Endothelial cell of umbilical vein (primary cell): ENCODE data around the gene HIRA. TPM values are rescaled to one million over a fixed set of nuclear protein-coding genes. Genes with fewer than 3 reads are reported as not detected.

Experiments used
- BruUV-seq: library from RNA; stranded (reverse); fragments of 400-500 nt; replicated peaks from 2 replicates; lab custom pipeline; 2021; lab: Mats Ljungman, UMichigan
- CTCF ChIA-PET: fragments of 300-600, 350-600 bp; sonication (Branson Sonifier 250); formaldehyde crosslinking; loops from one replicate; lab custom pipeline; 2021; ENCODE audit warnings: antibody characterized with exemption, inconsistent platforms; lab: Charles Lee
- POLR2A ChIA-PET: fragments of 300-600, 350-600 bp; sonication (Branson Sonifier 250); formaldehyde crosslinking; loops from one replicate; lab custom pipeline; 2021; ENCODE audit warnings: antibody characterized with exemption, inconsistent platforms; lab: Charles Lee
- DNase-seq: peaks from one replicate; pipeline ENCODE4 v3.0.0-alpha.2; 2011; ENCODE audit warnings: low read depth, low spot score
- FAIRE-seq: peaks from 2 replicates; lab custom pipeline; 2011; peaks lifted over from hg19 to GRCh38; lab: Jason Lieb, UNC
- H2AFZ ChIP-seq: 2 replicates; pipeline ENCODE4 v1.6.0; 2012; ENCODE audit warnings: low read depth, low read length, control low read depth, inconsistent platforms
- H3K27ac ChIP-seq: 2 replicates; pipeline ENCODE4 v1.5.1; 2011; ENCODE audit warnings: low read depth, mild to moderate bottlenecking, control low read depth, low read length, moderate library complexity; ENCODE audit not compliant: insufficient read depth
- H3K27me3 ChIP-seq, 2 experiments: 2 replicates each; pipeline versions ENCODE4 v1.6.0 to v1.6.1; 2011; ENCODE audit warnings: low read length in 2 of 2, mixed read lengths in 1 of 2; ENCODE audit not compliant: control insufficient read depth in 2 of 2, insufficient read depth in 2 of 2
- H3K36me3 ChIP-seq, 2 experiments: 2 replicates in 1 of 2; 3 replicates in 1 of 2; pipeline ENCODE4 v1.5.1; 2011; ENCODE audit warnings: low read length in 2 of 2, mild to moderate bottlenecking in 1 of 2, moderate library complexity in 1 of 2; ENCODE audit not compliant: control insufficient read depth in 2 of 2, insufficient read depth in 2 of 2; ENCODE audit errors: extremely low read depth in 1 of 2
- H3K4me1 ChIP-seq: 3 replicates; pipeline ENCODE4 v1.5.1; 2011; ENCODE audit warnings: mild to moderate bottlenecking, low read length; ENCODE audit not compliant: control insufficient read depth, insufficient read depth; ENCODE audit errors: extremely low read depth
- H3K4me2 ChIP-seq: 2 replicates; pipeline ENCODE4 v1.6.1; 2011; ENCODE audit warnings: low read length, control low read depth, mixed read lengths; ENCODE audit not compliant: insufficient read depth
- H3K4me3 ChIP-seq, 3 experiments: fragments of 200-600 bp in 1 of 3; sonication (generic), shearing (Covaris generic) in 1 of 3; replicated peaks in 1 of 3; 2 replicates each; pipeline ENCODE4 v1.5.1; 2011 to 2016; ENCODE audit warnings: control low read depth in 3 of 3, low read length in 3 of 3, mild to moderate bottlenecking in 2 of 3, inconsistent platforms in 1 of 3, low read depth in 1 of 3, moderate library complexity in 1 of 3; ENCODE audit not compliant: insufficient read depth in 1 of 3
- H3K79me2 ChIP-seq: 2 replicates; pipeline ENCODE4 v1.6.0; 2012; ENCODE audit warnings: low read length, inconsistent platforms; ENCODE audit not compliant: control insufficient read depth, insufficient read depth
- H3K9ac ChIP-seq: replicated peaks from 2 replicates; pipeline ENCODE3; 2011; ENCODE audit warnings: low read length, control low read depth; ENCODE audit not compliant: insufficient read depth; ENCODE audit errors: extremely low read depth
- H3K9me1 ChIP-seq: replicated peaks from 3 replicates; pipeline ENCODE4 v1.6.0; 2011; ENCODE audit warnings: mild to moderate bottlenecking, low read length; ENCODE audit not compliant: control insufficient read depth, insufficient read depth; ENCODE audit errors: extremely low read depth
- H3K9me3 ChIP-seq: replicated peaks from 2 replicates; pipeline ENCODE4 v1.5.1; 2012; ENCODE audit warnings: low read length, inconsistent platforms; ENCODE audit not compliant: control insufficient read depth, insufficient read depth
- H4K20me1 ChIP-seq: replicated peaks from 2 replicates; pipeline ENCODE3; 2011; ENCODE audit warnings: mild to moderate bottlenecking, low read length; ENCODE audit not compliant: control insufficient read depth, insufficient read depth; ENCODE audit errors: extremely low read depth
- EZH2 ChIP-seq: IDR thresholded peaks from 2 replicates; pipeline ENCODE4 v1.6.1; 2012; ENCODE audit warnings: borderline replicate concordance, low read depth, mild to moderate bottlenecking, moderate library complexity, low read length, inconsistent platforms; ENCODE audit not compliant: severe bottlenecking
- FOS ChIP-seq: IDR thresholded peaks from 2 replicates; pipeline ENCODE4 v1.6.1; 2011; ENCODE audit warnings: mild to moderate bottlenecking, low read length, moderate library complexity, borderline replicate concordance; ENCODE audit not compliant: insufficient read depth
- GATA2 ChIP-seq: IDR thresholded peaks from 2 replicates; pipeline ENCODE4 v1.7.0; 2011; ENCODE audit warnings: low read depth, mild to moderate bottlenecking, moderate library complexity, mixed read lengths, low read length; ENCODE audit not compliant: insufficient read length, insufficient read depth
- JUN ChIP-seq: IDR thresholded peaks from 2 replicates; pipeline ENCODE4 v1.6.1; 2011; ENCODE audit warnings: borderline replicate concordance, low read depth; ENCODE audit not compliant: insufficient read length, insufficient read depth
- MYC ChIP-seq: IDR thresholded peaks from one replicate; pipeline ENCODE4 v1.6.1; 2011; ENCODE audit warnings: mild to moderate bottlenecking, low read depth, low read length
- POLR2A ChIP-seq: IDR thresholded peaks from 2 replicates; pipeline ENCODE4 v1.6.1; 2012; ENCODE audit warnings: low read depth, mild to moderate bottlenecking, control low read depth, low read length
- POLR2AphosphoS5 ChIP-seq: IDR thresholded peaks from 2 replicates; pipeline ENCODE4 v1.6.1; 2012; ENCODE audit warnings: low read depth, mild to moderate bottlenecking, control low read depth, low read length, moderate library complexity; ENCODE audit not compliant: insufficient read depth
- dilution Hi-C: fragments of 300-500 bp; cut with MboI; formaldehyde crosslinking; loops from one replicate; pipeline ENCODE4 v1.15.0; 2019; ENCODE audit warnings: low sequenced_read_pairs; ENCODE audit not compliant: extremely low pct_ligation_motif_present
- intact Hi-C: fragments of 100-400 bp; cut with micrococcal nuclease; formaldehyde crosslinking; loops from one replicate; pipeline ENCODE4 v1.10.0; 2022
- polyA plus RNA-seq, 4 experiments: library from polyadenylated mRNA; depleted of rRNA in 3 of 4; stranded (reverse) in 3 of 4; unstranded in 1 of 4; fragments of >200 nt; gene quantifications; 2 replicates each; pipeline versions ENCODE4 v1.2.1 to v1.2.3, GENCODE V29; 2011 to 2012; ENCODE audit warnings: missing spikeins in 1 of 4
- total RNA-seq: library from RNA; stranded (reverse); gene quantifications from 2 replicates; pipeline ENCODE4 v1.2.3, GENCODE V29; 2021
- TF ChIP-seq, protein P1 (sequence below), 2 donors: IDR thresholded peaks; 1 replicate in 1 of 2; 2 replicates in 1 of 2; pipeline ENCODE4 v1.5.1; 2011; ENCODE audit warnings: low read length in 2 of 2, mild to moderate bottlenecking in 2 of 2, moderate library complexity in 2 of 2, control low read depth in 1 of 2, inconsistent platforms in 1 of 2, low read depth in 1 of 2; ENCODE audit not compliant: insufficient read depth in 1 of 2; ENCODE audit errors: extremely low read depth in 1 of 2
- TF ChIP-seq, protein P2 (sequence below): IDR thresholded peaks from 2 replicates; pipeline ENCODE4 v1.6.1; 2011; ENCODE audit not compliant: insufficient read depth, insufficient read length

The HIRA gene
- total and polyA plus RNA-seq, 2 donors (not counting 3 experiments of a cell fraction or from before 2014, with no cell fraction given): 17.3 to 27.7 TPM

DNA sequence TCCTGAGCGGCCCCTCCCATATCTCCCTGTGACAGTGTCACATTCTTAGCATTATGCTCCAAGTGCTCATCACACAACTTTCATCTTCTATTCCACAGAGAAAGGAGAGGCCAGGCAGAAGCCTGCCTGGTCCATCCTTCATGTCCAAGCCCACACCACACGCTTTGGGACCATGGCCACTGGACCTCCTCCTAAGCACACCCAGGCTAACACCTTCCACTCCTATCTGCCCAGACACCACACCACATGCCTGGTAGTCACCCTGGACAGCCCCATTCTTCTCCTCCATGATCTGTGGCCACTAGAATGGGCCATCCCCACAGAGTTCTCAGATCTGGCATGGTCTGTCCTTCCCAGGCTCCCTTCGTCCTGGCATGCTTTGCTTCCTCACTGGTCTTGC is 55.3 kb downstream of the HIRA start:
- dilution Hi-C loops: no loop called here
- TF ChIP-seq POLR2AphosphoS5 (no peak), FOS (no peak), MYC (no peak), POLR2A (no peak), GATA2 (no peak), EZH2 (no peak), JUN (no peak)
- TF ChIP-seq, protein P1, sequence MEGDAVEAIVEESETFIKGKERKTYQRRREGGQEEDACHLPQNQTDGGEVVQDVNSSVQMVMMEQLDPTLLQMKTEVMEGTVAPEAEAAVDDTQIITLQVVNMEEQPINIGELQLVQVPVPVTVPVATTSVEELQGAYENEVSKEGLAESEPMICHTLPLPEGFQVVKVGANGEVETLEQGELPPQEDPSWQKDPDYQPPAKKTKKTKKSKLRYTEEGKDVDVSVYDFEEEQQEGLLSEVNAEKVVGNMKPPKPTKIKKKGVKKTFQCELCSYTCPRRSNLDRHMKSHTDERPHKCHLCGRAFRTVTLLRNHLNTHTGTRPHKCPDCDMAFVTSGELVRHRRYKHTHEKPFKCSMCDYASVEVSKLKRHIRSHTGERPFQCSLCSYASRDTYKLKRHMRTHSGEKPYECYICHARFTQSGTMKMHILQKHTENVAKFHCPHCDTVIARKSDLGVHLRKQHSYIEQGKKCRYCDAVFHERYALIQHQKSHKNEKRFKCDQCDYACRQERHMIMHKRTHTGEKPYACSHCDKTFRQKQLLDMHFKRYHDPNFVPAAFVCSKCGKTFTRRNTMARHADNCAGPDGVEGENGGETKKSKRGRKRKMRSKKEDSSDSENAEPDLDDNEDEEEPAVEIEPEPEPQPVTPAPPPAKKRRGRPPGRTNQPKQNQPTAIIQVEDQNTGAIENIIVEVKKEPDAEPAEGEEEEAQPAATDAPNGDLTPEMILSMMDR (IDR thresholded peaks at IDR 0.05; ENCODE audit: extremely low read depth in 1 of 2, insufficient read depth in 1 of 2, low read depth in 1 of 2, low read length in 2 of 2): no peak
- TF ChIP-seq, protein P2, sequence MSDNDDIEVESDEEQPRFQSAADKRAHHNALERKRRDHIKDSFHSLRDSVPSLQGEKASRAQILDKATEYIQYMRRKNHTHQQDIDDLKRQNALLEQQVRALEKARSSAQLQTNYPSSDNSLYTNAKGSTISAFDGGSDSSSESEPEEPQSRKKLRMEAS: no peak
- Histone ChIP-seq H3K9ac (no peak overlapping the region), H3K4me1 (no peaks in the 10 kb centered on the region), H3K79me2 (no peaks in the 10 kb centered on the region), H3K27me3 (no peaks in the 10 kb centered on the region), H3K9me1 (no peaks in the 10 kb centered on the region), H3K4me3 (no peak overlapping the region), H3K27ac (no peak overlapping the region), H2AFZ (no peak overlapping the region), H4K20me1 (no peaks in the 10 kb centered on the region), H3K4me2 (no peak overlapping the region), H3K36me3 (peaks cover 16 to 31% of the 10 kb centered on the region in 2 experiments), H3K9me3 (no peaks in the 10 kb centered on the region)
- CTCF ChIA-PET: no interaction called here
- BruUV-seq: no TSS peak
- intact Hi-C loops: no loop called here
- POLR2A ChIA-PET: no interaction called here
- FAIRE-seq (no peak), DNase-seq (no peak)
